Kidney epithelial cell (primary cell): Measurements from ENCODE around the gene RGS19. TPM values are rescaled to one million over a fixed set of nuclear protein-coding genes. Genes with fewer than 3 reads are reported as not detected.

ENCODE experiments used
- DNase-seq: peaks from one replicate; pipeline ENCODE4 v3.0.0-alpha.2; 2010; ENCODE audit warnings: low read depth
- H3K27me3 ChIP-seq: 2 replicates; pipeline ENCODE4 v1.6.0; 2011; ENCODE audit warnings: low read length; ENCODE audit not compliant: control insufficient read depth, insufficient read depth
- H3K36me3 ChIP-seq: 2 replicates; pipeline ENCODE4 v1.5.1; 2011; ENCODE audit warnings: low read length; ENCODE audit not compliant: control insufficient read depth, insufficient read depth
- H3K4me3 ChIP-seq: 2 replicates; pipeline ENCODE4 v1.5.1; 2011; ENCODE audit warnings: low read depth, mild to moderate bottlenecking, control low read depth, low read length
- CTCF ChIP-seq: IDR thresholded peaks from 2 replicates; pipeline ENCODE4 v1.5.1; 2011; ENCODE audit warnings: mild to moderate bottlenecking, moderate library complexity, low read length, control low read depth, inconsistent platforms; ENCODE audit not compliant: insufficient read depth, poor library complexity, severe bottlenecking
- total RNA-seq: library from RNA; depleted of rRNA; stranded (reverse); fragments of >200 nt; gene quantifications from 2 replicates; pipeline ENCODE4 v1.2.3, GENCODE V29; 2015

Gene RGS19
- total RNA-seq, 1 donor from 2014 or later, result 14.1 TPM

- no peak overlapping the region for H3K4me3 ChIP-seq
- H3K27me3 ChIP-seq, result peaks cover 49% of the 10 kb centered on the region
- no peak for DNase-seq
- no peaks in the 10 kb centered on the region for H3K36me3 ChIP-seq
- no peak for TF ChIP-seq CTCF
Measured at GRCh38 chr20:64100566-64100888, 21.2 kb upstream of the RGS19 start.

- no peak overlapping the region for H3K4me3 ChIP-seq
- no peak for DNase-seq
Measured at GRCh38 chr20:64099880-64100565, 20.7 kb upstream of the RGS19 start.

GRCh38 chr20:64099086-64099786, 19.9 kb upstream of the RGS19 start:
- Histone ChIP-seq H3K4me3 (no peak overlapping the region), H3K27me3 (peaks cover 43% of the 10 kb centered on the region), H3K36me3 (no peaks in the 10 kb centered on the region)
- DNase-seq, result no peak
- TF ChIP-seq CTCF, result no peak

More at GRCh38 chr20:64099880-64100565, 20.7 kb upstream of the RGS19 start:
- TF ChIP-seq CTCF, result no peak
- Histone ChIP-seq H3K36me3 (no peaks in the 10 kb centered on the region), H3K27me3 (peaks cover 48% of the 10 kb centered on the region)

GRCh38 chr20:64098471-64099013, 19.2 kb upstream of the RGS19 start:
- TF ChIP-seq CTCF, result no peak
- peaks cover 36% of the 10 kb centered on the region for H3K27me3 ChIP-seq
- no peak overlapping the region for H3K4me3 ChIP-seq
- no peaks in the 10 kb centered on the region for H3K36me3 ChIP-seq
- no peak for DNase-seq

- Histone ChIP-seq H3K4me3 (no peak overlapping the region), H3K36me3 (no peaks in the 10 kb centered on the region), H3K27me3 (peaks cover 33% of the 10 kb centered on the region)
- DNase-seq, result no peak
- no peak for TF ChIP-seq CTCF
Measured at GRCh38 chr20:64096535-64096934, 17.2 kb upstream of the RGS19 start.
